Activated CD8-positive, alpha-beta memory T cell treated with anti-CD3 and anti-CD28 coated beads for 1 hour (primary cell): ENCODE results near the gene UGT2B28.
"Not testable (repeated sequence)": the region's sequence is repeated elsewhere in the genome, so short reads cannot be mapped to it uniquely, and the experiment has no call there.

ENCODE experiments used
- DNase-seq, 2 donors: peaks; one replicate each; pipeline ENCODE4 v3.0.0-alpha.2; 2020; ENCODE audit warnings: low read depth in 1 of 2; ENCODE audit errors: extremely low read depth in 1 of 2

Gene UGT2B28

GRCh38 chr4:69343114-69343513 is 62.8 kb downstream of the UGT2B28 start:
- DNase-seq: not testable (repeated sequence)

- DNase-seq: not testable (repeated sequence)
Observed at GRCh38 chr4:69343558-69344420, 63.5 kb downstream of the UGT2B28 start.
